GM21717 (cell line): Measurements from ENCODE around the gene RPL38.

Experiments used
- ATAC-seq: cut with Tn5 transposase; IDR thresholded peaks from one replicate; pipeline ENCODE4 v1.9.1; 2021; ENCODE audit warnings: mild to moderate bottlenecking, moderate library complexity; ENCODE audit not compliant: unreplicated experiment

The RPL38 gene

DNA sequence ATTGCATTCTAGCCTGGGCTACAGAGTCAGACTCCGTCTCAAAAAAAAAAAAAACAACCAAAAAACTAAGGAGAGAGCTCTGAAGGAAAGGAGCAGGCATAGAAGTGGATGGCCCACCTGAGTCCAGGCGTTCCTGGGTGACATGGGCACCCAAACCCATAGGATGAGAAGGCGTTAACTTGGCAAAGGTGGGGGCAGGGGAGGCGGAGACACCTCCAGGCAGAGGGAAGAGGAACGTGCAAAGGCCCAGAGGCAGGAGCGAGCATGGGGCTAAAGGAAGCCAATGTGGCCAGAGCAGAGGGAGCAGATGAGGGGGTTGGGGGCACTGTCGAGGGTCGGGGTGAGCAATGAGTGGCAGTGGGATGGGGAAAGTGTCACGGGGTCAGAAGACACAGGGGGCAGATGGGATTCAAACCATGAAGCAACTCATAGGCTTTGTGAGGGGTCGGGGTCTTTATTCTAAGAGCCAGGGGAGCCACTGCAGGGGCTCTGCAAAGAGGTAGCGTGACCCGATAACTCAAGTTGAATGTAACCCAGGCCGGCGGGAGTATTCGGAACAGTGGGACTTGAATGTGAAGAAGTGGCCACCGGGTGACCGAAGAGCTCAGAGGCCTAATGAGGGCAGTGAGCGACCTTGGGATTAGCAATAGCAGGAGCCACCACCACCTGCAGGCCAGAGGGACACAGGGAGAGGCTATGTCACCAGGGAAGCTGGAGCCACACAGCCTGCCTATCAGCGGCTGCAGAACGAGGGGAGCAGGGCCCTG lies 21.7 kb downstream of the RPL38 start:
- no peak for ATAC-seq

DNA sequence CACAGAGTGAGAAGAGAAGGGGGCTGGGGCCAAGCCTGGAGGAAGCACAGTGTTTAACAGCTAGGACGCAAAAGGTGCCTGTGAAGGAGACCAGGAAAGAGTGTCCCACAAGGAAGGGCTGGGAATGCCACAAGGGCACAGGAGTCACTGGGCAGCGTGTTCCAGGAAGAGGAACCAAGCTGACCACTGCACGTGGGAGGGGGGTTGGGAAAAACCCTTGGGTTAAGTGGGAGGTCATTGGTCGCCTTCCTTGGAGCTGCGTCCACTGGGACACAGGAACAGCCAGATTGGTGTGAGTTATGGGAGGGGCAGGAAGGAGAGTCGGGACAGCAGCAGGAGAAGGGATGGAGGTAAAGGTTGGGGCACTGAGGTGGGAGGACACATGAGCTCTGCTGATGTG lies 22.8 kb downstream of the RPL38 start:
- ATAC-seq, result no peak

DNA sequence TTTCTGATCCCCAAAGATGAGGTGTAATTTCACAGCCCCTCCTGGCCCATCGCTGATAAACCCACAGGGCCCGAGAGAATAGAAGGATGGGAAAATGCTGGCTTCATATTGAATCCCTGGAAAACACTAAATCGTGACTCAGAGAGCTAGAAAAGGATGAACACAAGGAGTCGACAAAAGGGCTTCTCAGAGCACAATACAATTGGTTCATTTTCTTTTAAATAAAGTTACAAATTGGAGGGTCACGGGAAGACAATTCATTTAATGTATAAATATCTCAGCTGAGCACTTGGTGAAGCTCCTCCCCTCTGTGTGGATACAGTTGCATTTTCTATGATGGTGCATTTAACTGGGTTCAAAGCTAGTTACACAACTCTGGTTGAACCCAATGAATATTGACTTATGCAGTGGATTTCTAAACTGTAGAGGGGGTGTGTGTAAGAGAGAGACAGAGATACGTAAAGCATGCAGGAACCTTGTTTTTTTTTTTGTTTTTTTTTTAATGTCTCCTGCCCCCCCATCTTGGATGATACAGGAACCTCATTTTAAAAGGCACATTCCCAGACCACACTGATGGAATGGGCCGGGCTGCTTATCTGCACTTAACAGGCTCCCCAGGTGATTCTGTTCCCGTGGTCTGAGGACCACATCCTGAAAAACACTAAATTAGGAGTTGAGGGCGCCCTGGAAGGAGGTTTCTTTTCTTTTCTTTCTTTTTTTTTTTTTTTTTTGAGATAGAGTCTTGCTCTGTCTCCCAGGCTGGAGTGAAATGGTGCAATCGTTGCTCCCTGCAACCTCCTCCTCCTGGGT lies 24.0 kb downstream of the RPL38 start:
- ATAC-seq, result no peak

DNA sequence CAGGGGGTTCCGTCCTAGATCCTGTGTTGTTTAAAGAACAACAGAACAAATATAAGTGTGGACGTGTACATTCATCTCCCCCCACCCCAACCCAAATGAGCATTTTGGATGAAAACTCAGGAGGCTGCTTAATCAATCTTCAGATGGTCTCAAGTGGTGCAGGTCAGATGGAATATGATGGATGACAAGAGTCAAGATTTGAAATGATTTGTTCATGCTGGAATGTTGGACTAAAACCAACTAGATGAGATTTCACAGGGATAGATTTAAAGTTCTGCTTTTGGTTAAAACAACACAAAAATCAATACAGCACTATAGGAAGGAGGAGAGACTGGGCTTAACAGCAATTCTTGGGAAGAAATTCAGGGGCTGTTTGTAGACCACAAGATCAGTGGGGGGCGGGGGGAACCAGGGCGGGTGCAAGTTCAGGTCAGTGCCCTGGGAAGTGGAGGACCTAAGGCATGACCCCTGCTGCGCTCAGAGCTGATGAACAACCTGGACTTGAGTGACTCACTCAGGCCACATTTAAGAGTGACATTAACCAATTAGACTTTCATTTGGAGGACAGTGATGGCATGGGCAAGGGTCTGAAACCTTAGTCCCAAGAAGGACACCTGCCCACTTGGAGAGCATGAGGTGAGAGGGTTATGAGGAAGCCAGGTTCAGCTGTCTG lies 25.0 kb downstream of the RPL38 start:
- no peak for ATAC-seq

DNA sequence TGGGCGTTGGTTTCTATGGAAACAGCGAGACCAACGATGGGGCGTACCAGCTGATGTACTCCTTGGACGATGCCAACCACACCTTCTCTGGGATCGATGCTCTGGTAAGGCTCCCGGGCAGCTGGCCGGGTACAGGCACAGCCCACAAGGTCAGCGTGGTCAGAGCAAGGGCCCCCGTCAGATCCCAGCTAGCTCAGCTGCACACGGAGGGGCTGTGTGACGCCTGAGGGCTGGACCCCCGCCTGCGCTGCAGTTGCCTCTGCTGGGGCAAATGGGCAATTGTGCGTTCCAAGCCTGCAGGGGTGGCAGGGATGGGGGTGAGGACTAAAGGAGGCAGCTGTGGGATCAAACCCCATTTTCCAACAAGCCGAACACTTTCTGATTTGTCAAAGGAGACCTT lies 27.4 kb downstream of the RPL38 start:
- no peak for ATAC-seq

DNA sequence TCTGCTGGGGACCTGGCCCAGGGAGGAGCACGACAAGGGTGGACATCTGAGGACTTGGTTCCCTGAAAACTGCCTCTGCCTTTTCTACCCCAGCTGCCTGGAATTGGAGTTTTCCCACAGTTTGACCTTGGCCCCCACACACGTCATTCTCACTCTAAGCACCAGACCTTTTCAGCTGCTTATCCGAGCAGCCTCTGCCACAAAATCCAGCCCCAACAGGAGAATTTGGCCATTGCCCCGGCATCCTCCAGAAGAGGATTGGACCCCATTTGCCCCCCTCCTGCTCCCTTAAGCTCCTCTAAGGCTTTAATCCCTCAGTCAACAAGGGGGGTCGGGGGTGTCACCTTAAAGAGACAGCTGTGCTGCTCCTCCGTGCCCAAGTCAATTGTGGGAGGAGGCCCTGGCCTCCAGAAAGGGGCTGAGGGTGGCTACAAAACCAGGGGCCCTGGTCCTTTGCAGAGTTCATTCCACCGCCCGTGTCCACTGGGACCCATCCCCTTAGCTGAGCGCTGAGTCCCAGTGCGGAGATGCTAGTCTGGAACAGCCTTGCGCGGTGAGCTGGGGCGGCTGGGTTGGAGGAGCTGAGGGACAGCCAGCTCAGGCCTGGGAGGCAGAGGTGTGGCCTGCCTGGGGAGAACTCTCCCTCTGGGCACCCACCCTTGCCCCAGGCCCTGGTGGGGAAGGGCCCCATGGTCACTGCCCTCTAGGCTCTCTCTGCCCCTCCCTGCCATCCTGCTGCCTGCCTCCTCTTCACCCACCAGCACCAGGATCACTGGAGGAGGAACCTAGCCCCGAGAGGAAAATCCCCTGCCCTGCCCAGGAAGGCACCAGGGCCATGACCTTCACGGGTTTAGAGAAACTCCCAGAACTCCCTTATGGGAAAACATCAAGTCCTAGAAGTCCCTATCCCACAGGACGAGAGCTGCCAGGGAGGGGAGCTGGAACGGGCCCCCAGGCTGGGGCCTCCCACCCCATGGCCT lies 28.7 kb downstream of the RPL38 start:
- ATAC-seq, result no peak

DNA sequence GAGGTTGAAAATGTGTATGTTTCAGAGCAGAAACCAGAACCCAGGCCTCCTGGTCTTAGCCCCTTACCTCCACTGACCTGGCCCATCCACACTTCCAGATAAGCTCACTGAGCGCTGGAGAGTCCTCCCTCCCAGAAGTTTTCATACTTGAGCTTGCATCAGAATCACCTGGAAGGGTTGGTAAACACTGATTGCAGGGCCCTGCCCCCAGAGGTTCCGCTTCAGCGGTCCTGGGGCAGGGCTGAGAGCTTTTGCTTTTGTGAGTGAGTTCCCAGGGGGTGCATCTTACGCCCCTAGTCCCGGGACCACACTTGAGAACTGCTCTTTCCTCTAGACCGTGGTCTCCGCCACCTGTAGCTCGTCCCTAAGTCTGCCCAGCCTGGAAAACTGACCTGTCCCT lies 30.5 kb downstream of the RPL38 start:
- ATAC-seq, result no peak

DNA sequence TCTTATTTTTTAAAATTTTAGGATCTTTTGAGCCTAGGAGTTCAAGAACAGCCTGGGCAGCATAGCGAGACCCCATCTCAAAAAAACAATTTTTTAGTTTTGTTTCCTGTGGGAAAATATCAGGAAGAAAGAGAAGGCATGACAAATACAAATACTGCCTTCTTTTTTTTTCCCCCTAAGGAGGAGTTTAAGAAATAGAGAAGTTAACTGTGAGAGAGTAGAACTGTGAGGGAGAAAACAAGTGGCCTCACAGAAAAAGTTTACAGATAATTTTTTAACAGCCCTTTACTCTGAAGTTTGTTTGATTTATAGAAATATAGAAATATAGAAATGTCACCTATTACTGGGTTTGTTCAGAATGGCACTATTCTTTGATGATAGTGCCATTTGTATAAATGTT lies 31.0 kb downstream of the RPL38 start:
- ATAC-seq, result no peak

DNA sequence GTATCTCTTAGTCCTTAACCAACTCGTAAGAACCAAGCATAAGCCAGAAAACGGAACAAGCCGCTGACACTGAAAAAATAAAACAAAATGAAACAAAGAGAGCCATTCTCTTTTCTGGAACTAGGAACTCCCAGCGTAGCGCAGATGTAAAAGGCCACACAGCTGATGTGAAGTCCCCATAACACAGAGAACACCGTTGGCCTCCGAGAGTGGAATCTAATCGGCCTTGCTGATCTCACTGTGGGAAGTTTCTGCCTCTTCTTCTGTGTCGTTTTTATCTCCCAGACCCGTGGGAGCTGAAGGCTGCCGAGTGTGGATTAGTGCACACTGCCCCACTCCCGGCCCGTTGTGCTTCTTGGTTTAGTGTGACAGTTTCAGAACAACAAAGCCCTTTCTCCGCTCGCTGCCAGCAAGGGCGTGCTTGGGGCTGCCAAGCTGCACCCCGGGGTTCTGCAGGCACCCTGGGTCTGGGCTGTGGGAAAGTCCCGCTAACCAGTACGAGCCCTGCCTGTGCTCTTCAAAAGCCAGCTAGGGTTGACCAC lies 31.6 kb downstream of the RPL38 start:
- ATAC-seq, result no peak

DNA sequence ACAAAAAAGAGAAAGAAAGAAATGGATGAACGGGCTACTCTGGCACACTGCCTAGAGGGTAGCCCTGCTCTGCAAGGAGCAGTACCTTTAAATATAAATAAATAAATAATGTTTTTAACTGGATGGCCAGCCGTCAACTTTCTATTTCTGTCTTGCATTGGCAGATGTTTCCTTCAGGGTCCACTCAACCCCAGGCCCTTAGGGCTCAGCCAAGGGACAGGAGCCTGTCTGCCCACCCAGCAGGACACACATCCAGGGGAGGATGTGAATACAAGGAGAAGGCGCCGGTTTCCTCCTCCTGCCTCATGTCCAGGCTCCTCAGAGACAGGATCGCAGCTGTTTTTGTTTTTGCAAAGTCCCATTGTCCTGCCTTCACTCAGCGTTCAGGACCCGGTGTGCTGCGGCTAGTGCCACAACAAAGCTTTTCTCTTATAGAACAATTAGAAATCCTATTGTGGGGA lies 32.5 kb downstream of the RPL38 start:
- no peak for ATAC-seq

DNA sequence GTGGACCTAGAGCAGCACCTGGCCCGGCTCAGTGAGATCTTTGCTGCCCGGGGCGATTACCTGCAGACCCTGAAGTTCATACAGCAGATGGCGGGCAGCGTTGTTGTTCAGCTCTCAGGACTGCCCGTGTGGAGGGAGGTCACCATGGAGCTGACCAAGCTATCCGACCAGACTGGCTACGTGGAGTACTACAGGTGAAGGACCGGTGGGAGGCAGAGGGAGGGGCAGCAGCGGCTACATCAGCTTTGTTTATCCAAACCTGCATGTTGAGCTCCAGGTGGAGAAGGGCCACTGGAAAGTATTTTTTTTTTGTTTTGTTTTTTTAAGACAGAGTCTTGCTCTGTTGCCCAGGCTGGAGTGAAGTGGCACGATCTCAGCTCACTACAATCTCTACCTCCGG lies 33.8 kb downstream of the RPL38 start:
- ATAC-seq, result no peak

DNA sequence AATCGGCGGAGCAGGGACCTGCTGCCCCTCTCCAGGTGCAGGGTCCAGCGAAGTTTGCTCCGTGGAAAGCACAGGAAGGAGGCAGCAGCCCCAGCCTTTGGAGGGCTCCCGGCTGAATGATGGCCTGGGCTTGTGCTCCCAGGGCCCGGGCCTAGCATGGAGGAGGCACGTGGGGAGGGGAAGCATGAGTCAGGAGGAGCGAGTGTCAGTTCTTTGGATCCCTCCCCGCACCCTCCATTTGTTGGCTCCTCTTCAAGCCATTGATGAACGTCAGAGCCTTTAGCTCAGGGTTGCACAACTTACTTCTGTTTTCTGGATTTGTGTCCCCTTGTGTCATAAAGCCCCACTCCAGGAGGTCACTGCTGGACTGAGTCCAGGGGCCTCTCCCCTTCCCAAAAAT lies 35.7 kb downstream of the RPL38 start:
- no peak for ATAC-seq

DNA sequence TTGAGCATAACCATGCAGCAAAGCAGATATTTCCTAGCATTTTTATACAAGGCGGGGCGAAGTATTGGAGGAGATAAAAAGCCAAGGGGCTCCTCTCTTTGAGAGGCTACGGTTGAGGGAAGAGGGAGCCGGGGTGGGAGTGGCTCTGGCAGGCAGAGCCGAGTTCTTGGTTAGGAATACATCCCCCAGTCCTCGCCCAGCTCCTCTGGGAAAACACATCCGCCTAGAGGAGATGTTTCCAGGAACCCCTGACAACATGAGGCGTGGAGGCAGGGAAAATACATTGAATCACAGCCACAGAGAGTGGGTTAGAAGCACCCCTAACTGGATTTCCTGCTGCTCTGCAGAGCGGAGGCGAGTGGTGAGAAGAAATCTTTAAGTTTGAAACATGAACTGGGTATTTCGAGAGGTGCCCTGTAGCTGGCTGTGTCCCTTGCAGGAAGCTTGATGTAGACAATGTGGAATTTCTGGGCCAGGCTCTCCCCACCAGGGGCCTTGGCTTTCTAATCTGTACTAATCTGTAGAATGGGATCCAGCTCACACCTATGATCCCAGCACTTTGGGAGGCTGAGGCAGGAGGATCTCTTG lies 37.2 kb downstream of the RPL38 start:
- no peak for ATAC-seq

DNA sequence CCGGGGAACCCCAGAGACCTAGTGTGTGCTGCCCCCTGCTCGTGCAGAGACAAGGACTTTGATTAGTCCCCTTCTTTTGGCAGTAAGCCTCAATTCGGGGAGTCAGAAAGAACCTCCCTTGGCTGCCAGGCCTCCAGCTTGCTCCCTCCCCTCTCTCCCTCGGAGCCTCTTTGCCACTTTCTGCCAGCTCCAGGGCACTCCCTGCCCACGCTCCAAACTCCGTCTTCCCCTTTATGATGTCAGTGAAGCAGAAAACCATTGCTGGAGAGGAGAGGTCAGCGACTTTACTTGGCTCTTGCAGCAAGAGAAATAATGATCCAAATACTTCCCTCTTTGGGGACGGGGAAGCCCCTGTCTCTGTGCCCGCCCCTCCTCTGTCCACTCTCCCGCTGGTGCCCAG lies 38.0 kb downstream of the RPL38 start:
- no peak for ATAC-seq

DNA sequence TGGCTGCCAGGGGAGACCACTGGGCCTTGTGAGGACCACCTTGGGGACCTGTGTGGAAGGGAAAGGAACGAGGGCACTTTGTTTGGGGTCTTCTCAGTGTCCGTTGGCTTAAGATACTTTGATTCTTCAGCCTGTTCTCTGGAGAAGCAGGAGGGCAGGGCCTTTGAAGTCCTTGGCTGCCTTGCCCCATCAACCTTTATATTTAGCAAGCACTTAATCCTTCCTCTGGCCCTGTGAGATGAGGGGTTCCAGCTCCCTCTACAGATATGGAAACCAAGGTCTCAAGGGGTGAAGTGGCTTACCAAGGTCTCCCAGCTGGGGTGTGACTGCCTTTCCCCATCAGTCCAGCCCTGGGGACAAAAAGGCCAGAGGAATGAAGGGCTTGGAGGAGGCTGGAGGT lies 38.4 kb downstream of the RPL38 start:
- no peak for ATAC-seq

DNA sequence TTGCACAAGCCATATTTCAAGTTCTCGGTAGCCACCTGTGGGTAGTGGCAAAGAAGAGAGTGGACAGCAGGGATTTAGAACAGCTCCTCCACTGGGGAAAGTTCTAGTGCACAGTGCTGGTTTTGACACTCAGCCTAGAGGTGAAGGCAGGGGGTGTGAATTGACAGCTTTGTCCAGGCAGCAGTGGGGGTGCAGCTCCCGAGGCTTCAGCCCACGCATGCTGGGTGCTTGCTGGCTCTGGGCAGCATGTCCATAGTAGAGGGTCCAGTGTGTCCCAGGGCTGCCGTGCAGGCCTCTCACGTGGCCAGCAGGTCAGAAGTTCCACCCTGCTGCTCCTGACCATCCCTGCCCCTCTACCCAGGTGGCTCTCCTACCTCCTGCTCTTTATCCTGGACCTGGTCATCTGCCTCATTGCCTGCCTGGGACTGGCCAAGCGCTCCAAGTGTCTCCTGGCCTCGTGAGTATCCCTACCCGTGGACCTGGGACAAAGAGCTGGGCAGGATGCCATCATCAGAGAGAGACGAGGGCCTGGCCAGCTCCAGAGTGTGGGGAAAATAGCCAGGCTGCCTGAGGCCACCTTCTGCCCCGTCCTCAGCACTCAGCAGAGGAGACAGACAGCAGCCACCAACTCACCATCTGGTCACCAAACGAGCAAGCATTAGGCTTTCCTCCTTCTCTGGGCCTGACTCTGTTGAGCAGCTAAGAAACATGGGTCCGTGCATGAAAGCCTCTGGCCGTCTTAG lies 39.7 kb downstream of the RPL38 start:
- ATAC-seq, result no peak

DNA sequence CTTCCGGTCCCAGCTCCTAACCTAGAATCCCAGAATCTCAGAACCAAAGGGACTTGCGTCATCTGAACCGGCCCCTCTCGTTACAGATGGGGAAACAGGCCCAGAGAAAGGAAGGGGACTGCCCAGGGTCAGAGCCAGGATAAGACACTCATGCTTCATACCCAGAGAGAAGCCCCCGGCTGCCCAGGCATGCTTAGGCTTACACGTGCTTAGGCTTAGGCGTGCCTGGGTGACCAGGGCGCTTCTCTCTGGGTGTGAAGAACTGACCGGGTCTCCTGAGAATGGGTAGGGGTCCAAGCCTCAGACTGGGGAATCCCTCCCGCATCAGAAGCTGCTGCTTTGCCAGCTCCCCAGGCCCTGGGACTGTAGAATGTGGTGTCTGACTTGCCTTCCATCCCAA lies 40.6 kb downstream of the RPL38 start:
- no peak for ATAC-seq

DNA sequence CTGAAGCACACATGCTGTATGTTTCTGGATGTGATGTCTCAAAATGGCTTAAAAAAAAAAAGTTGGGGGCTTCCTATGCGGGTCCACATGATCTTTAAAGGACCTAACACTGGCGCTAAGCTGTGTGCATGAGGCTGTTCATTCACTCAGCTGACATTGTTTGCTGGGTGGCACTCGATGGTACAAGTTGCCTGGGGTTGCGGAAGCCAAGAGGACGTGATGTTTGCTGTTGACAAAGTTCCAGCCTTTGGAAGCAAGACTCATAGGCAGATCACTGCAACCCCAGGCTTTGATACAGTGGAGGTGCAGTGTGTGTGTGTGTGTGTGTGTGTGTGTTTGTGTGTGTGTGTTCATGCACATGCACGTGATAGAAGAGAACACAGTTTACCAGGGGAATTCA lies 41.1 kb downstream of the RPL38 start:
- ATAC-seq, result no peak

DNA sequence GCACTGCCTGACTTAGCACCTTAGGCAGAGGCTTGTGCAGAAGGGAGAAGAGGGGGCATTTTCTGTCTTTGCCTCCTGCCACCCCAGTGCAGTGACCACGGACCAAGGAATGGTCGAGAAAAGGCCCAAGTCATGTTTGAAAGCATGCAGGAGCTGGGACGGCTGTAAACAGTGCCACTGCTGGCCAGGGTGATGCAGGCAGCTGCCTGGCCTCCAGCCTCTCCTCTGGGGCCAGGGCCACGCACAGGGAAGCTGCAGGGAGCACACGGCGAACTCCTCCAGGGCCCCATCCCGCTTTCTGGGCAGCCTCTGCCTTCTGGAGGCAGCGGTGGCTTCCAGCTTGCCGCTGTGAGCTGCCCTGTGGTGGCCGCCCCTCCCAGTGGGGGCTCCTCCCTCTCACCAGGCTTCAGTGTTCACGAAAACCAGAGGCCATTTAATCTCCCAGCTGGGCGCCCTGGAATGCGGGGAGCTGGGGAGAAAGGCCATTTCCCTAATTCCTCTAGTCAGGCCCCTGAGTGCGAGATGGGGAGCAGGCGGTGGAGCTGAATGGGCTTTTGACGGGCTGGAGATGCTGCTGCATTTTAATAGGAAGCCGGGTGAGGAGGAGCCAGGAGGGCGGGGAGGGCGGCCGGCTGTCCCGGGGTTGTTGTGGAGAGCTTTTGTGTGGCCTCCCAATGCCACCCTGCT lies 41.8 kb downstream of the RPL38 start:
- ATAC-seq, result no peak
